Osteocyte (in vitro differentiated cells): ENCODE data around the gene LRRC8C. TPM values are rescaled to one million over a fixed set of nuclear protein-coding genes. Genes with fewer than 3 reads are reported as not detected.

Experiments used
- DNase-seq: peaks from one replicate; pipeline ENCODE4 v3.0.0; 2021; ENCODE audit warnings: mixed read lengths; ENCODE audit not compliant: unreplicated experiment; ENCODE audit errors: extremely low spot score
- H3K27ac Mint-ChIP-seq: one replicate; pipeline ENCODE4 v1.8.0; 2021; ENCODE audit warnings: mild to moderate bottlenecking, mixed read lengths; ENCODE audit not compliant: unreplicated experiment
- H3K27me3 Mint-ChIP-seq: one replicate; pipeline ENCODE4 v1.8.0; 2021; ENCODE audit warnings: mixed read lengths; ENCODE audit not compliant: unreplicated experiment
- H3K36me3 Mint-ChIP-seq: one replicate; pipeline ENCODE4 v1.8.0; 2021; ENCODE audit warnings: mixed read lengths; ENCODE audit not compliant: unreplicated experiment
- H3K4me1 Mint-ChIP-seq: one replicate; pipeline ENCODE4 v1.8.0; 2021; ENCODE audit warnings: mixed read lengths; ENCODE audit not compliant: unreplicated experiment
- H3K4me3 Mint-ChIP-seq: one replicate; pipeline ENCODE4 v1.8.0; 2021; ENCODE audit warnings: mild to moderate bottlenecking, moderate library complexity, mixed read lengths; ENCODE audit not compliant: unreplicated experiment
- H3K9me3 Mint-ChIP-seq: one replicate; pipeline ENCODE4 v1.8.0; 2021; ENCODE audit warnings: mixed read lengths; ENCODE audit not compliant: unreplicated experiment
- total RNA-seq: library from RNA; stranded (reverse); gene quantifications from 2 replicates; pipeline ENCODE4 v1.2.1, GENCODE V29; 2021
- TF ChIP-seq, protein P1 (sequence below): fragments of 200-600 bp; sonication (generic); IDR thresholded peaks from 2 replicates; pipeline ENCODE4 v1.5.0; 2021; ENCODE audit warnings: antibody characterized with exemption, mild to moderate bottlenecking, moderate library complexity

Gene LRRC8C
- total RNA-seq, 1 donor from 2014 or later: 3.5 TPM

DNA sequence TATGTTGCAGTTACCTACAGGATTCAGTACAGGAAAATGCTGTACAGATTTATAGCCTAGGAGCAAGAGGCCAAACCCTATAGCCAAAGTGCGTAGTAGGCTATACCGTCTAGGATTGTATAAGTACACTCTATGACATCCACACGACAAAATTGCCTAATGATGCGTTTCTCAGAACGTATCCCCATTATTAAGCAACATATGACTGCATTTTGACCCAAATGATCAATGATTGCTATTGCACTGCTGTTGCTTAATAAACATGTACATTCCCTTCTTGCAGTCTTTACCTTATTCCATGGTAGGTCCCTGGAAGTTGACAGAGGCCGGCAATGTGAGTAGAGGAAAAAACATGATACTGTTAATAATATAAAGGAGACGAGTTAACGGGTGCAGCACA, 33.0 kb downstream of the LRRC8C start:
- Mint-ChIP-seq H3K4me1 (peaks cover 24% of the 10 kb centered on the region), H3K4me3 (no peak overlapping the region), H3K27me3 (no peaks in the 10 kb centered on the region), H3K36me3 (peaks cover 7% of the 10 kb centered on the region), H3K27ac (no peak overlapping the region), H3K9me3 (peaks cover 11% of the 10 kb centered on the region)
- TF ChIP-seq, protein P1, sequence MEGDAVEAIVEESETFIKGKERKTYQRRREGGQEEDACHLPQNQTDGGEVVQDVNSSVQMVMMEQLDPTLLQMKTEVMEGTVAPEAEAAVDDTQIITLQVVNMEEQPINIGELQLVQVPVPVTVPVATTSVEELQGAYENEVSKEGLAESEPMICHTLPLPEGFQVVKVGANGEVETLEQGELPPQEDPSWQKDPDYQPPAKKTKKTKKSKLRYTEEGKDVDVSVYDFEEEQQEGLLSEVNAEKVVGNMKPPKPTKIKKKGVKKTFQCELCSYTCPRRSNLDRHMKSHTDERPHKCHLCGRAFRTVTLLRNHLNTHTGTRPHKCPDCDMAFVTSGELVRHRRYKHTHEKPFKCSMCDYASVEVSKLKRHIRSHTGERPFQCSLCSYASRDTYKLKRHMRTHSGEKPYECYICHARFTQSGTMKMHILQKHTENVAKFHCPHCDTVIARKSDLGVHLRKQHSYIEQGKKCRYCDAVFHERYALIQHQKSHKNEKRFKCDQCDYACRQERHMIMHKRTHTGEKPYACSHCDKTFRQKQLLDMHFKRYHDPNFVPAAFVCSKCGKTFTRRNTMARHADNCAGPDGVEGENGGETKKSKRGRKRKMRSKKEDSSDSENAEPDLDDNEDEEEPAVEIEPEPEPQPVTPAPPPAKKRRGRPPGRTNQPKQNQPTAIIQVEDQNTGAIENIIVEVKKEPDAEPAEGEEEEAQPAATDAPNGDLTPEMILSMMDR: no peak
- no peak for DNase-seq

DNA sequence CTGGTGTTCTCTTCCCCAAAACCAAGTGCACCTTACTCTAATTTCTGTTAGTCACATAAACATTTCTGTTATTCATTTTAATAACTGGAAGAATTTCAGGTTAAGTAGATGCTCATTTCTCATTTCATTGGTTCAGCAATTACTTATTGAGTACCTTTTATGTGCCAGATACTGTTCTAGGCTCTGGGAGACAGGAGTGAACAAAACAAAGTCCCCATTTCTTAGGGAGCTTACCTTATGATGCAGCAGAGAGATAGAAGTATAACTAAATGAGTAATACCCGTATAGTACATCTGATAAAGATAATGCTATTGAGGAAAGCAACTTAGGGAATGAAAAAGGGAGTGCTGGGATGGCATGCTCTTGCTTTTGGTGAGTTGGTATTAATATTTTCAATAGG, 33.7 kb downstream of the LRRC8C start:
- Mint-ChIP-seq H3K27me3 (no peaks in the 10 kb centered on the region), H3K9me3 (peaks cover 11% of the 10 kb centered on the region), H3K27ac (no peak overlapping the region), H3K36me3 (peaks cover 7% of the 10 kb centered on the region), H3K4me1 (peaks cover 24% of the 10 kb centered on the region), H3K4me3 (no peak overlapping the region)
- TF ChIP-seq, protein P1: no peak
- DNase-seq: no peak

DNA sequence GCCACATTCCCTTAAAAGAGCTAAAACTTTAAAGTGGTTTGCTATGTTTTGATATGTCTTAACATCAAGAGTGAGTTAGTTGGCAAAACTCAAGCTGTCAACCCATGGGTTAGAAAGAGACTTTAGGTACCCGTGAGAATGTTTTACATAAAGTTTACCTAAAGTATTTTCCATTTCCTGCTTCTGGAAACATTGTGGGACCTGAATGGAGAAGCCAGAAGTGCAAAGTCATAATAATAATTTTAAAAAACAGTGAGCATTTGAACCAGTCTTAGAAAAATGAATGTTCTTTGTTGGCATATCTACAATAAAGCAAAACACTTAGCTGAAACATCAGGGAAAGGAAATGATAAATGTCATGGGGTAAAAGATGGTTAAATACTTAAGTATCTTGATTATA, 34.8 kb downstream of the LRRC8C start:
- no peaks in the 10 kb centered on the region for H3K27me3 Mint-ChIP-seq
- H3K27ac Mint-ChIP-seq: peak overlapping the region; percentile 67
- TF ChIP-seq, protein P1: no peak
- H3K4me3 Mint-ChIP-seq: no peak overlapping the region
- peaks cover 11% of the 10 kb centered on the region for H3K9me3 Mint-ChIP-seq
- peaks cover 24% of the 10 kb centered on the region for H3K4me1 Mint-ChIP-seq
- peaks cover 5% of the 10 kb centered on the region for H3K36me3 Mint-ChIP-seq
- no peak for DNase-seq

DNA sequence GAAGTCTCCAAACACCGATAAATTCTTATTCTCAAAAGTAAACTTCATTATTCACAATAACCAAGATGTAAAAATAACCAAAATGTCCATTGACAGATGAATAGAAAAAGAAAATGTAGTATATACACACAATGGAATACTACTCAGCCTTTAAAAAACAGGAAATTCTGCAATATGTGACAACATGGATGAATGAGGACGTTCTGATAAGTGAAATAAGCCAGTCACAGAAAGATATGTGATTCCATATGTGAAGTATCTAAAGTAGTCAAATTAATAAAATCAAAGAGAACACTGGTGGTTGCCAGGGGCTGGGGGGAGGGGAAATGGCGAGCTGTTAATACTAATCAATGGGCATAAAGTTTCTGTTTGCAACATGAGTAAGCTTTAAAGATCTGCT, 36.0 kb downstream of the LRRC8C start:
- Mint-ChIP-seq H3K4me1 (peaks cover 28% of the 10 kb centered on the region), H3K36me3 (peaks cover 3% of the 10 kb centered on the region), H3K9me3 (peaks cover 7% of the 10 kb centered on the region), H3K27me3 (no peaks in the 10 kb centered on the region), H3K4me3 (no peak overlapping the region), H3K27ac (no peak overlapping the region)
- TF ChIP-seq, protein P1: no peak
- no peak for DNase-seq

DNA sequence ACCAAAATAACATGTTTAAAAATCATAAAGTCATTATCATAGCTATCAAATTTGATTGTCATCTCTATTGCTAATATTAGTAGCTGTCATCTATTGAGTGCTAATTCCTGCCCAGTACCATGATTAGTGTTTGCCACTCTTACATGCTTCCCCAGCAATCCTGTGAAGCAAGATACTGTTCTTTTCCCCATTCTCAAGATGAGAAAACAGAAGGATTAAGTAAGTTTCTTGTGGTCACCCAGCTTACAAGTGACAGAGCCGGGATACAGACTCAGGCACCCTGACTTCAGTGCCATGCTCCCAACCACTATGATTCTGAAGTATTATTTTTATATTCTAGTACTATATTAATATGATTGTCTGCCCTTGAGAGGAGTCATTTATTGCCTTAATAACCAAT, 36.5 kb downstream of the LRRC8C start:
- Mint-ChIP-seq H3K36me3 (no peaks in the 10 kb centered on the region), H3K9me3 (peaks cover 2% of the 10 kb centered on the region), H3K27me3 (no peaks in the 10 kb centered on the region), H3K27ac (no peak overlapping the region), H3K4me3 (no peak overlapping the region), H3K4me1 (peaks cover 28% of the 10 kb centered on the region)
- no peak for DNase-seq
- TF ChIP-seq, protein P1: no peak
